SHP77 treated with DMSO at 0.1 percent for 48 hours (cell line): ENCODE data around the gene TADA3.

Experiments used
- DNase-seq: peaks from one replicate; lab custom pipeline; 2025; lab: John Stamatoyannopoulos, UW

Gene TADA3, protein sequence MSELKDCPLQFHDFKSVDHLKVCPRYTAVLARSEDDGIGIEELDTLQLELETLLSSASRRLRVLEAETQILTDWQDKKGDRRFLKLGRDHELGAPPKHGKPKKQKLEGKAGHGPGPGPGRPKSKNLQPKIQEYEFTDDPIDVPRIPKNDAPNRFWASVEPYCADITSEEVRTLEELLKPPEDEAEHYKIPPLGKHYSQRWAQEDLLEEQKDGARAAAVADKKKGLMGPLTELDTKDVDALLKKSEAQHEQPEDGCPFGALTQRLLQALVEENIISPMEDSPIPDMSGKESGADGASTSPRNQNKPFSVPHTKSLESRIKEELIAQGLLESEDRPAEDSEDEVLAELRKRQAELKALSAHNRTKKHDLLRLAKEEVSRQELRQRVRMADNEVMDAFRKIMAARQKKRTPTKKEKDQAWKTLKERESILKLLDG

GRCh38 chr3:9792405-9793160 lies at the start of gene TADA3, which contains the start of gene ARPC4:
TSS of gene TADA3 (minus strand) at chr3:9792473. CDS start at chr3:9791466, 1,007 bp downstream.
TSS of gene ARPC4 (plus strand) at chr3:9793082. CDS start at chr3:9793122, 40 bp downstream.
- DNase-seq = peak; percentile 94

DNA sequence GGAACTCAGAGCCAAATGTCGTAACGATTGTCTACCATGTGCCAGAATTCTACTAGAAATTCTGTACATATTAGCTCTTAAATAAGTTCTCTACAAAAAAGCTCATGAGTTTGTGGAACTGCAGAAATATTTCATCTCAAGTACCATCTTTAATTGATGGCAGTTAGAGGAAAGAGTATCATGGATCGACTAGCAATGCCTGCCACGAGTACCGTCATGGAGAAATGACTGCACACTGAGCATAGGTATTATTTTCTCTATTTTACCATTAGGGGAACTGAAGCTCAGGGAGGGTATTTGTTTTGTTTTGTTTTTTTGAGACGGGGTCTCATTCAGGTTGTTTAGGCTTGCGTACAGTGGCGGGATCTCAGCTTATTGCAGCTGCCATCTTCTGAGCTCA lies 48.7 kb upstream of the TADA3 start:
- DNase-seq = no peak

- DNase-seq = no peak
Measured at GRCh38 chr3:9838856-9839255, 46.6 kb upstream of the TADA3 start.

GRCh38 chr3:9837701-9838582 lies 45.7 kb upstream of the TADA3 start:
- DNase-seq = no peak

DNA sequence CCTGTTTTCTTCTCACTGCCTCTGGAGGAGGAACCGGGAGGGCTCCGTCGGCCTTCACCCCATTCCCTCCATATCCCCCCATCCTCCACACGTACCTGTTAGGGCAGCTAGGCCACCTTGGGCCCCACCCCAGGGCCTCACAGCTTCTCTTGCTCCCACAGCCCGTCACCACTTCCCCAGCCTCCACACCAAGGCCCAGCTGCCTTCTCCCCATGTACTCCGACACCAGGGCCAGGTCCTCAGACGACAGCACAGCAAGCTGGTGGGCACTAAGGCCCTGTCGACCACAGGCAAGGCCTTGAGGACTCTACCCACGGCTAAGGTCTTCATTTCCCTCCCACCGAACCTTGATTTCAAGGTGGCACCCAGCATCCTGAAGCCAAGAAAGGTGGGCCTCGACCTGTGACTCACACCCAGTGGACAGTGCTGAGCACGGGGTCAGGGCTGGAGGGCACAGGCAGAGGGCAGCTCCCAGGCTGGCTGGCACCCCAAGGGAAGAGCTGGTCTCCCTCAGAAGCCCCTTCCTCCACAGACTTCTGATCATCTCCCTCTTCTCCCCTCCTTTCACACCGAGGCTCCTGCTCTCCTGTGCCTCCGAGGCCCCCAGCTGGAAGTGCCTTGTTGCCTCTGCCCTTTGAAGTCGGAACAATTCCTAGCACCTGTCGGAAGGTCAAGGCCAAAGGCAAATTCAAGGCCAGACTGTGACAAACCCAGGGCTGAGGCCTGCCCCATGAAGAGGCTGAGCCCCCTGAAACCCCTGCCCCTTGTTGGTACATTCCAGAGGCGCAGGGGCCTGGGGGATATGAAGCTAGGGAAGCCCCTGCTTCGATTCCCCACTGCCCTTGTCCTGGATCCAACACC lies 42.5 kb upstream of the TADA3 start:
- DNase-seq = no peak

- no peak for DNase-seq
Measured at GRCh38 chr3:9833078-9833477, 40.8 kb upstream of the TADA3 start.

- DNase-seq = no peak
Measured at GRCh38 chr3:9831253-9831652, 39.0 kb upstream of the TADA3 start.

DNA sequence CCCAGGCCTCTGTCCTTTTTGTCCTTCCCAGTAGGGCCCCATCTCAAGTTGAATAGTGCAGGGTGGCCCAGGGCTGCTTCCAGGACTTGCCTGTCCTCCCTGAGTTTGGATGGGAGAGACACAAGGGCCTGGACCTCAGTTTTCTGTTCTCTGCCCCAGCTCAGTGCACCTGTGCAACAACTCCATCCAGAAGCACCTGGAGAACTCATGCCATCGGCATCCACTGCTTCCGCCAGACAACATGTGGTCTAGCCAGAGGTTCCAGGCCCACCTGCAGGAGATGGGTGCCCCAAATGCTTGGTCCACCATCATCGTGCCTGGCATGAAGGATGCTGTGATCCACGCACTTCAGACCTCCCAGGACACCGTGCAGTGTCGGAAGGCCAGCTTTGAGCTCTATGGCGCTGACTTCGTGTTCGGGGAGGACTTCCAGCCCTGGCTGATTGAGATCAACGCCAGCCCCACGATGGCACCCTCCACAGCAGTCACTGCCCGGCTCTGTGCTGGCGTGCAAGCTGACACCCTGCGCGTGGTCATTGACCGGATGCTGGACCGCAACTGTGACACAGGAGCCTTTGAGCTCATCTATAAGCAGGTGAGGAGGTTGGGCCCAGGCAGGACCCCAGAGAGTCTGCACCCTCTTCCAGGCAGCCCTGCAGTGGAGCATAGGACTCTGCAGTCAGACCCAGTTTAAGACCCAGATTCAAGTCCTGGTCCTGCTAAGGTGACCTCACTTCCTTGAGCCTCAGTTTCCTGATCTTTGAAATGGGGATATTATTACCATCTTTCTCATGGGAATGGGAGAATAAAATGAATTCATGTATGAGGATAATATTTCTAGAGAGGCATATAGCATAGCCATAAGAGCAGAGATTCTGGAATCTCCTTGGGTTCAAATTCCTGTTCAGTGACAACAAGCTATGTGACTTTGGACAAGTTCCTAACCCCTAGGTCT lies 36.8 kb upstream of the TADA3 start:
- no peak for DNase-seq

- peak; percentile 16 for DNase-seq
Measured at GRCh38 chr3:9826815-9827573, 34.7 kb upstream of the TADA3 start.

GRCh38 chr3:9825451-9826040 lies 33.3 kb upstream of the TADA3 start:
- no peak for DNase-seq

DNA sequence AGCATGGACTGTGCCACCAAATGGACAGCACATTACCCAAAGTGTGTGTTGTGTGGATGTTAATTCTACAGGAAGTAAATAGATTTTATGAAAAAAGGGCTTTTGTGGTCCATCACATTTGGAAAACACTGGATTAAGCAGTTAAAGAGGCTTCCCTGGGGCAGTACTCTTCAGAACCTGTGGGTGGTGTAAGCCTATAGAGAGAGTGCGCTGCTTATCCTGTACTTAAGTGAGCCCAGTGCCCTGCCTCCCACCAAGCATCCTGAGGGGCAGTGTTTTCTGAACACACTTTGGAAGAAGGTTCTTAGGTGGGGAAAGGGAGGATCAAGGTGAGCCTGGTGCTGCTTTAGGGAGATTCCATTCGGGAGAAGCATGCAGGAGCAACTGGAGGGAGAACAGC lies 28.7 kb upstream of the TADA3 start:
- no peak for DNase-seq

- no peak for DNase-seq
Measured at GRCh38 chr3:9820543-9820942, 28.3 kb upstream of the TADA3 start.

- DNase-seq = no peak
Measured at GRCh38 chr3:9818666-9819335, 26.5 kb upstream of the TADA3 start.

DNA sequence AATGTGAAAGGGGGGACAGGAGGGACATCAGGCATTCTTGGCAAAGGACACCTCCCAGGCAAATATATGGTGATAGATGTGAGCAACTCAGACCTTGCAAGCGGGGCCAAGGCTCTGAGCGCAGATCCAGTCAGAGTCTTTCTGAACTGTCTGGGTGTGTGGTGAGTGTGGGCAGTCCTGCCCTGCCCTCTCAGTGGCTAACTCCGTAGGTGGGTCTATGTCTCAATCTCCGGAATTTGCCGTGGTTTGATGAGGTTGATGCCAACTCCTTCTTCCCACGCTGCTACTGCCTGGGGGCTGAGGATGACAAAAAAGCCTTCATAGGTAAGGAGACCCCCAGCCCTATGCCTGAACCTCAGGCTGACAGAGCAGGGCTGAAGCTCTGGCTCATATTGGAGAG lies 25.2 kb upstream of the TADA3 start:
- DNase-seq = no peak

GRCh38 chr3:9815986-9816385 lies 23.7 kb upstream of the TADA3 start:
- DNase-seq = no peak

- no peak for DNase-seq
Measured at GRCh38 chr3:9812870-9813483, 20.7 kb upstream of the TADA3 start.

DNA sequence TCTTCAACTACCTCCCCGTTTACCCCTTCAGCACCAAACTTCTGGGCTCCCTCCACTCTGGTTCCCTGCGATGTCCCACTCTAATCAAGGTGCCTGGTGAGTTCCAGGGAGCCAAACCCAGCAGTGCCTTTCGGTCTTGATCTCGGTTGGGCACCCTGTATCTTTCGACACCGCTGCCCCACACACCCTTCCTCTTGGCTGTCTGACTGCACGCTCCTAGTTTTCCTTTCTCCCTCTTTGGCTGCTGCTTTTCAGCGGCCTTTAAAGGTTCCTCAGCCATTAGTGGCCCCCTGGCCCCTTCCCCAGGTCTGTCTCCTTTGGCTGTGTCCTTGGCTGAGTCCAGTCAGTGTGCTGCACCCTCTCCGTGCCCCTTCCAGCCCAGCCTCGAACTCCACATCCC lies 18.6 kb upstream of the TADA3 start:
- no peak for DNase-seq

DNA sequence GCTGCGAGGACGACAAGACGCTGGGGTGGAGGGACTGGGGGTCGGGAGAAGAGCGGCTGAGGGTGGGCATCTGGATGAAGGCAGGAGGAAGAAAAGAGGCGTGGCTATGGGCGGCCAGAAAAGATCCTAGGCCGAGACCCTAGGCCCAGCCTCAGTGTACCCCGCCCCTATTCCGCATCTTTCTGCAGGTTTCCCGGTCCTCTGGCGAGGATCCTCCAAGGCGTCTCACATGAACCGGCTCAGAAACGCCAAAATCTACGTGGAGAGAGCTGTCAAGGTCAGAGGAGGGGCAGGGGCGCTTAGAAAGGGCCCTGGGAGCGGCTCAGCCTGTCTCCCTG lies 18.1 kb upstream of the TADA3 start:
- no peak for DNase-seq
